Measurements from ENCODE around the gene LGALS14.

Gene LGALS14

DNA sequence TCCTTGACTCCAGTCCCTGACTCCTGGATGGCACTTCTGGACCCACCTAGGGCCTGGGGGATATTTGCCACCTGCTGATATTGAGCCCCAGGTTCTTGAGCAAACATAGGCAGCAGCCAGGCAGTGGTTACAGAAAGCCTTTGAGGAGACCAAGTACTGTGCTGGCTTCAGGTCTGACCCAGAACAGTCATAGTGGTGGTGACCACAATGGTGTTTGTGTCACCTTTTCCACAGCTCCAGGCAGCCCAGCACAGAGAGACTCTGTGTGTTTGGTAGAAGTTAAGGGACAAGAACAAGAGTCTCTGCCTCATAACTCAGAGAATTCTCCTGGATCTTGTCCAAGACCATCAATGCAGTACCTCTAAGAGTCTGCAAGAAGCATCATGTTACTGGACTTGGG, 48.1 kb downstream of the LGALS14 start:
- DNase-seq = no peak

DNA sequence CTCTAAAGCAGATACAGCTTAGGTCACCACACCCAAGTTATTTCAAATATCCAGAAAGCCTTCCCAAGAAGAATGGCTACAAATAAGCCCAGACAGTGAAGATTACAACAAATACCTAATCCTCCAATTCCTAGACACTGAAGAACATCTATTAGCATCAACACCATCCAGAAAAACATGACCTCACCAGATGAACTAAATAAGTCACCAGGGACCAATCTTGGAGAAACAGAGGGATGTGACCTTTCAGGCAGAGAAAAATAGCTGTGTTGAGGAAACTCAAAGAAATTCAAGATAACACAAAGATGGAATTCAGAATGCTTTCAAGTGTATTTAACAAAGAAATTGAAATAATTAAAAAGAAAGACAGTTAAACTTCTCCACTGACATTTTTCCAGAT, 48.5 kb downstream of the LGALS14 start:
- no peak for DNase-seq

DNA sequence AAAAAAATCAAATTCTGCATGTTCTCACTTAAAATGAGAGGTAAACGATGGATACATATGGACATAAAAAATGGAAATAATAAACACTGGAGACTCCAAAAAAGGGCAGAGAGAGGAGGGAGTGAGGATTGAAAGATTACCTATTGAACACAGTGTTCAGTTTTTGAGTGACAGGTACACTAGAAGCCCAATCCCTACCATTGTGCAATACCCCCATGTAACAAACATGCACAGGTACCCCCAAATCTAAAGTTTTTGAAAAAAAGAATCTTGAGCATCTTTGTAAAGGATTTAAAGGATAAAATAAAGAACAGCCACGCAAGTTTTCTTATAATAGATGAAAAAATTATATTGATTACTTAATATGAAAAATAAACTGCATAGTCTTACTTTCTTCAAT, 50.3 kb downstream of the LGALS14 start:
- no peak for DNase-seq

DNA sequence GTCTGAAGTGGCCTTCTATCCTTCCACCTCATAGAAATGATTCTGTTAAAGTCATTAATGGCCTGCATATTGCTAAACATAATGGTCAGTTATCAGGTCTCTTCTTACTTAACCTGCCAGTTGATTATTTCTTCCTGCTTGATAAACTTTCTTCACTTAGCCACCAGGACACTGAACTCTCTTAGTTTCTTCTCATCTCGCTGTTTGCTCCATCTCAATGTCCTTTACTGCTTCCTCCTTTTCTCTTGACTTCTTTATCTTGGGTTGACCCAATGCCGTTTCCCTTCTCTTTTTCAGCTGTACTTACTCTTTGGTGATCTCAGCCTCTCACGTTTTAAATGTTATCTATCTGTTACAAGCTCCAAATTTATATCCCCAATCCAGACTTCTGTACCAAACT, 50.7 kb downstream of the LGALS14 start:
- no peak for DNase-seq
